Breast epithelium (tissue), 3 donors: Measurements from ENCODE around the gene SRGAP1.

Experiments used
- POLR2AphosphoS5 ChIP-seq, 3 donors: sonication (generic); formaldehyde crosslinking; IDR thresholded peaks; one replicate each; pipeline ENCODE4 v1.6.1; 2017; ENCODE audit warnings: antibody characterized with exemption in 3 of 3
- TF ChIP-seq, protein P1 (sequence below), 3 donors: fragments of 450-650 bp; IDR thresholded peaks; one replicate each; pipeline ENCODE4 v1.5.1; 2016 to 2017; ENCODE audit warnings: antibody characterized with exemption in 3 of 3, mild to moderate bottlenecking in 3 of 3, moderate library complexity in 3 of 3

DNA sequence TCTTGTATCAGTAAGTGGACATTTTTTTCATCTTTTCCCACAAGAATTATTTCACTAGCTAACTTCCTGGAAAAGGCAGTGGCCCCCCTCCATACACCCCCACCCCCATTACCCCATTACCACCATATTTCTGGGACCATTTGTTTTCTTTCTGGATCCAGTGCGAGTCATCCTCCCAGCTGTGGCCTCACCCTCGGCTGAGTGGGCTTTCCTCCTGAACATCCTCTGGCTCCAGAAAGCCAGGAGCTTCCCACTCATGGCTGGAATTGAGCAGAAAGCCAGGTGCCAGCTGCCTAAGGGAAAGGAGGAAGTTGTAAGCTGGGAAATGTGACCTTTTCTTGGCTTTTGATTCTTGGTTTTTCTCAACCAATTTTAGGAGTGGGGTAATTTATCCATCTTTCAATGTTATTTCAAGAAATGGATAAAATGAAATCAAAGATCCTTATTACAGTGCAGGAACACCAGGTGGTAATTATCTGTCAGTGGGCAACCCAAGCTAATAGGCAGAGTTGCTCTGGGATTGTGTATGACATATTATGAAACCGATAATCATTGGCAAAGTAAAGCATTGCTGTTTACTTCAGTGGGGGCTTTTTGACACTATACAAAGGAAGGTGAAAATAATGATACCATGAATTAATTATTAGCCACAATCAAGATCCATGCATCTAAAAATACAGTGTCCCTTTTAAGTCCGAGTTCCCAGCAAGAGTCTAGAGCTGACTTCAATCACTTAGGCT is 253.0 kb downstream of the SRGAP1 start:
- TF ChIP-seq, protein P1, sequence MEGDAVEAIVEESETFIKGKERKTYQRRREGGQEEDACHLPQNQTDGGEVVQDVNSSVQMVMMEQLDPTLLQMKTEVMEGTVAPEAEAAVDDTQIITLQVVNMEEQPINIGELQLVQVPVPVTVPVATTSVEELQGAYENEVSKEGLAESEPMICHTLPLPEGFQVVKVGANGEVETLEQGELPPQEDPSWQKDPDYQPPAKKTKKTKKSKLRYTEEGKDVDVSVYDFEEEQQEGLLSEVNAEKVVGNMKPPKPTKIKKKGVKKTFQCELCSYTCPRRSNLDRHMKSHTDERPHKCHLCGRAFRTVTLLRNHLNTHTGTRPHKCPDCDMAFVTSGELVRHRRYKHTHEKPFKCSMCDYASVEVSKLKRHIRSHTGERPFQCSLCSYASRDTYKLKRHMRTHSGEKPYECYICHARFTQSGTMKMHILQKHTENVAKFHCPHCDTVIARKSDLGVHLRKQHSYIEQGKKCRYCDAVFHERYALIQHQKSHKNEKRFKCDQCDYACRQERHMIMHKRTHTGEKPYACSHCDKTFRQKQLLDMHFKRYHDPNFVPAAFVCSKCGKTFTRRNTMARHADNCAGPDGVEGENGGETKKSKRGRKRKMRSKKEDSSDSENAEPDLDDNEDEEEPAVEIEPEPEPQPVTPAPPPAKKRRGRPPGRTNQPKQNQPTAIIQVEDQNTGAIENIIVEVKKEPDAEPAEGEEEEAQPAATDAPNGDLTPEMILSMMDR (IDR thresholded peaks at IDR 0.05) = no peak
- TF ChIP-seq POLR2AphosphoS5 (IDR thresholded peaks at IDR 0.05) = no peak
